Caco-2 (cell line): ENCODE data around the gene LRBA. TPM values are rescaled to one million over a fixed set of nuclear protein-coding genes. Genes with fewer than 3 reads are reported as not detected.
A peak's percentile ranks its signal among the peaks of the same experiment; 100 is the strongest.

ENCODE experiments used
- BruUV-seq: library from RNA; stranded (reverse); fragments of 400-500 nt; replicated peaks from 2 replicates; lab custom pipeline; 2021; lab: Mats Ljungman, UMichigan
- CTCF ChIA-PET: fragments of 300-600 bp; sonication (Branson Sonifier 250); formaldehyde crosslinking; loops from one replicate; lab custom pipeline; 2022; ENCODE audit warnings: antibody characterized with exemption; lab: Charles Lee
- POLR2A ChIA-PET: fragments of 300-600 bp; sonication (Branson Sonifier 250); formaldehyde crosslinking; loops from one replicate; lab custom pipeline; 2022; ENCODE audit warnings: antibody characterized with exemption; lab: Charles Lee
- DNase-seq, 2 experiments: peaks; one replicate each; pipeline versions ENCODE4 v3.0.0 to v3.0.0-alpha.2; 2020 to 2022
- H3K27me3 ChIP-seq: replicated peaks from 2 replicates; pipeline ENCODE4 v1.6.0; 2011; ENCODE audit warnings: low read length; ENCODE audit not compliant: control insufficient read depth, insufficient read depth
- H3K36me3 ChIP-seq: 2 replicates; pipeline ENCODE4 v1.5.1; 2011; ENCODE audit warnings: low read length; ENCODE audit not compliant: control insufficient read depth, insufficient read depth
- H3K4me1 ChIP-seq: fragments of 250-450 bp; sonication (Bioruptor Pico); 2 replicates; pipeline ENCODE4 v1.5.1; 2020; ENCODE audit warnings: mild to moderate bottlenecking
- H3K4me3 ChIP-seq: 2 replicates; pipeline ENCODE4 v1.5.1; 2011; ENCODE audit warnings: low read depth, mild to moderate bottlenecking, control low read depth, low read length
- H3K9me3 ChIP-seq: fragments of 250-450 bp; sonication (Bioruptor Pico); 2 replicates; pipeline ENCODE4 v1.5.1; 2020; ENCODE audit warnings: mild to moderate bottlenecking, moderate library complexity
- H3K27ac Mint-ChIP-seq: one replicate; pipeline ENCODE4 v1.8.0; 2022; ENCODE audit warnings: mixed read lengths; ENCODE audit not compliant: unreplicated experiment
- H3K27me3 Mint-ChIP-seq: one replicate; pipeline ENCODE4 v1.8.0; 2022; ENCODE audit warnings: mixed read lengths; ENCODE audit not compliant: insufficient read depth, unreplicated experiment
- H3K36me3 Mint-ChIP-seq: one replicate; pipeline ENCODE4 v1.8.0; 2022; ENCODE audit warnings: mild to moderate bottlenecking, mixed read lengths; ENCODE audit not compliant: insufficient read depth, unreplicated experiment
- H3K4me1 Mint-ChIP-seq: one replicate; pipeline ENCODE4 v1.8.0; 2022; ENCODE audit warnings: low read depth, mixed read lengths; ENCODE audit not compliant: unreplicated experiment
- H3K4me3 Mint-ChIP-seq: one replicate; pipeline ENCODE4 v1.8.0; 2022; ENCODE audit warnings: mild to moderate bottlenecking, moderate library complexity, mixed read lengths; ENCODE audit not compliant: unreplicated experiment
- H3K9me3 Mint-ChIP-seq: one replicate; pipeline ENCODE4 v1.8.0; 2022; ENCODE audit warnings: mixed read lengths; ENCODE audit not compliant: unreplicated experiment
- intact Hi-C: fragments of 100-400 bp; cut with micrococcal nuclease; formaldehyde crosslinking; loops from one replicate; pipeline ENCODE4 v1.10.0; 2022; ENCODE audit not compliant: unreplicated experiment
- total RNA-seq: library from RNA; stranded (reverse); gene quantifications from 2 replicates; pipeline ENCODE4 v1.2.3, GENCODE V29; 2022
- TF ChIP-seq, protein P1 (sequence below), 2 experiments: fragments of 200-600 bp in 1 of 2; IDR thresholded peaks; 1 replicate in 1 of 2; 2 replicates in 1 of 2; pipeline versions ENCODE4 v1.5.1 to v1.8.0; 2011 to 2022; ENCODE audit warnings: antibody characterized with exemption in 1 of 2, control low read depth in 1 of 2, inconsistent platforms in 1 of 2, low read depth in 1 of 2, low read length in 1 of 2, mild to moderate bottlenecking in 1 of 2, moderate library complexity in 1 of 2; ENCODE audit not compliant: insufficient read depth in 1 of 2, severe bottlenecking in 1 of 2, unreplicated experiment in 1 of 2

LRBA gene
- total RNA-seq, 1 experiment from 2014 or later: 53.2 TPM

DNA sequence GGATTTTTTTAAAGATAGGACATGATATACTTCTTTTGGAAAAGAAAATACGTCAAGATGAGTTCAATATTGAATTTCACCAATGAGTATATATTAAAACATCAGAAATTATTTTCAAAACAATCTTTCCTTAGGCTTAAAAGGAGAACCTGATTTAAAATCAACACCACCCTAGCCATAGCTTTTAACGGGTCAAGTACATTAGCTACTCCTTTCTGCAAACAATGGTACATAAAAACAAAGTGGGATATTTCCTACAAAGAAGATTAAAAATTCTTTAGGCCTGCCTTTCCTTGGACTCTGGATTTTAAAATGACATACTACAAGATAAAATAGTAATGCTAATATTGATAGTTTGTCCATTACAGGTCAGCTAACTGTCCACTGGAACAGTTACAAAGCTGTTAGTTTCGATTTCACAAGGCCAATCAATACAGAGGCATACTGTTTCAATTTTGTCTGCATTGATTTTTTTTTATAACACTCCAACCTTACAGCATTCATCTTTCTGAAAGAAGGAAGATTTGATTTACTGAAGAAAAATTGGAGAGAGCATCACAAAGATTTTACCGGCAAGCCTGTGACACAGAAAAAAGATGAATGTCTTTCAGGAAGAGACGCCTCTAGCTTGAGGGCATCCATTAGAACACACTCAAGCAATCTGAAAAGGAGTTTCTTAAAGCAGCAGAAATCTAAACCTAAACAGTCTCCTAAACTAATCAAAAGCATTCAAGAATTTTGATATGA, 335.9 kb downstream of the LRBA start:
- H3K4me1 Mint-ChIP-seq: no peaks in the 10 kb centered on the region
- Histone ChIP-seq H3K4me1 (no peaks in the 10 kb centered on the region), H3K36me3 (no peaks in the 10 kb centered on the region), H3K27me3 (no peaks in the 10 kb centered on the region), H3K4me3 (no peak overlapping the region), H3K9me3 (no peaks in the 10 kb centered on the region)
- peaks cover 6% of the 10 kb centered on the region for H3K36me3 Mint-ChIP-seq
- CTCF ChIA-PET: no interaction called here
- H3K27ac Mint-ChIP-seq: no peak overlapping the region
- no TSS peak for BruUV-seq
- TF ChIP-seq, protein P1, sequence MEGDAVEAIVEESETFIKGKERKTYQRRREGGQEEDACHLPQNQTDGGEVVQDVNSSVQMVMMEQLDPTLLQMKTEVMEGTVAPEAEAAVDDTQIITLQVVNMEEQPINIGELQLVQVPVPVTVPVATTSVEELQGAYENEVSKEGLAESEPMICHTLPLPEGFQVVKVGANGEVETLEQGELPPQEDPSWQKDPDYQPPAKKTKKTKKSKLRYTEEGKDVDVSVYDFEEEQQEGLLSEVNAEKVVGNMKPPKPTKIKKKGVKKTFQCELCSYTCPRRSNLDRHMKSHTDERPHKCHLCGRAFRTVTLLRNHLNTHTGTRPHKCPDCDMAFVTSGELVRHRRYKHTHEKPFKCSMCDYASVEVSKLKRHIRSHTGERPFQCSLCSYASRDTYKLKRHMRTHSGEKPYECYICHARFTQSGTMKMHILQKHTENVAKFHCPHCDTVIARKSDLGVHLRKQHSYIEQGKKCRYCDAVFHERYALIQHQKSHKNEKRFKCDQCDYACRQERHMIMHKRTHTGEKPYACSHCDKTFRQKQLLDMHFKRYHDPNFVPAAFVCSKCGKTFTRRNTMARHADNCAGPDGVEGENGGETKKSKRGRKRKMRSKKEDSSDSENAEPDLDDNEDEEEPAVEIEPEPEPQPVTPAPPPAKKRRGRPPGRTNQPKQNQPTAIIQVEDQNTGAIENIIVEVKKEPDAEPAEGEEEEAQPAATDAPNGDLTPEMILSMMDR (IDR thresholded peaks at IDR 0.05; ENCODE audit: insufficient read depth in 1 of 2, low read depth in 1 of 2, low read length in 1 of 2, severe bottlenecking in 1 of 2, unreplicated experiment in 1 of 2): no peak
- no peak overlapping the region for H3K4me3 Mint-ChIP-seq
- intact Hi-C loops: no loop called here
- H3K9me3 Mint-ChIP-seq: no peaks in the 10 kb centered on the region
- POLR2A ChIA-PET: no interaction called here
- DNase-seq: no peak
- no peaks in the 10 kb centered on the region for H3K27me3 Mint-ChIP-seq

GRCh38 chr4:150673793-150674192, 341.3 kb downstream of the LRBA start:
- H3K4me3 Mint-ChIP-seq: no peak overlapping the region
- no TSS peak for BruUV-seq
- no peaks in the 10 kb centered on the region for H3K36me3 Mint-ChIP-seq
- CTCF ChIA-PET: no interaction called here
- POLR2A ChIA-PET: no interaction called here
- DNase-seq: no peak
- Histone ChIP-seq H3K27me3 (no peaks in the 10 kb centered on the region), H3K4me3 (no peak overlapping the region), H3K36me3 (no peaks in the 10 kb centered on the region), H3K4me1 (no peaks in the 10 kb centered on the region), H3K9me3 (no peaks in the 10 kb centered on the region)
- no peaks in the 10 kb centered on the region for H3K4me1 Mint-ChIP-seq
- TF ChIP-seq, protein P1 (IDR thresholded peaks at IDR 0.05; ENCODE audit: insufficient read depth in 1 of 2, low read depth in 1 of 2, low read length in 1 of 2, severe bottlenecking in 1 of 2, unreplicated experiment in 1 of 2): no peak
- H3K9me3 Mint-ChIP-seq: no peaks in the 10 kb centered on the region
- intact Hi-C loops: no loop called here
- H3K27ac Mint-ChIP-seq: no peak overlapping the region
- no peaks in the 10 kb centered on the region for H3K27me3 Mint-ChIP-seq

GRCh38 chr4:150668824-150669223, 346.3 kb downstream of the LRBA start:
- Mint-ChIP-seq H3K36me3 (peaks cover 4% of the 10 kb centered on the region), H3K4me1 (peaks cover 7% of the 10 kb centered on the region), H3K9me3 (no peaks in the 10 kb centered on the region), H3K27ac (no peak overlapping the region), H3K27me3 (no peaks in the 10 kb centered on the region), H3K4me3 (no peak overlapping the region)
- no TSS peak for BruUV-seq
- TF ChIP-seq, protein P1 (IDR thresholded peaks at IDR 0.05; ENCODE audit: insufficient read depth in 1 of 2, low read depth in 1 of 2, low read length in 1 of 2, severe bottlenecking in 1 of 2, unreplicated experiment in 1 of 2): peak in 1 of 2 experiments; percentile 19
- Histone ChIP-seq H3K4me3 (no peak overlapping the region), H3K4me1 (peaks cover 8% of the 10 kb centered on the region), H3K36me3 (no peaks in the 10 kb centered on the region), H3K9me3 (no peaks in the 10 kb centered on the region), H3K27me3 (no peaks in the 10 kb centered on the region)
- ChIA-PET CTCF (no interaction called here), POLR2A (no interaction called here)
- no peak for DNase-seq
- intact Hi-C loops: no loop called here
